Trophoblast cell (in vitro differentiated cells and primary cell): ENCODE measurements around the gene FNDC11.
"Not testable (repeated sequence)": the region's sequence is repeated elsewhere in the genome, so short reads cannot be mapped to it uniquely, and the experiment has no call there.

Source experiments
- DNase-seq, 2 donors: peaks; one replicate each; pipeline ENCODE4 v3.0.0-alpha.2; 2016
- H2AFZ ChIP-seq: 2 replicates; pipeline ENCODE4 v1.6.1; 2013; ENCODE audit warnings: low read length, moderate library complexity, mild to moderate bottlenecking; ENCODE audit not compliant: insufficient read depth, poor library complexity
- H2AK5ac ChIP-seq: 2 replicates; pipeline ENCODE4 v1.6.1; 2013; ENCODE audit warnings: mild to moderate bottlenecking, low read length
- H2BK120ac ChIP-seq: 2 replicates; pipeline ENCODE4 v1.6.1; 2013; ENCODE audit warnings: low read length, mild to moderate bottlenecking, moderate library complexity; ENCODE audit not compliant: insufficient read depth, poor library complexity
- H2BK12ac ChIP-seq: 2 replicates; pipeline ENCODE4 v1.6.1; 2013; ENCODE audit warnings: mild to moderate bottlenecking, low read length, moderate library complexity
- H2BK5ac ChIP-seq: 2 replicates; pipeline ENCODE4 v1.6.1; 2013; ENCODE audit warnings: low read length, low read depth, moderate library complexity, mild to moderate bottlenecking; ENCODE audit not compliant: poor library complexity
- H3K14ac ChIP-seq: 2 replicates; pipeline ENCODE4 v1.6.1; 2013; ENCODE audit warnings: mild to moderate bottlenecking, low read length
- H3K18ac ChIP-seq: 2 replicates; pipeline ENCODE4 v1.6.1; 2013; ENCODE audit warnings: mild to moderate bottlenecking, low read length
- H3K23ac ChIP-seq: 2 replicates; pipeline ENCODE4 v1.6.1; 2013; ENCODE audit warnings: low read length
- H3K27ac ChIP-seq: 2 replicates; pipeline ENCODE4 v1.5.1; 2013; ENCODE audit warnings: low read depth, mild to moderate bottlenecking, inconsistent platforms, low read length, moderate library complexity
- H3K27me3 ChIP-seq: 2 replicates; pipeline ENCODE4 v1.6.1; 2013; ENCODE audit warnings: inconsistent platforms, mild to moderate bottlenecking, low read length, moderate library complexity; ENCODE audit not compliant: insufficient read depth
- H3K36me3 ChIP-seq, 2 experiments: 1 replicate in 1 of 2; 2 replicates in 1 of 2; pipeline ENCODE4 v1.6.1; 2013; ENCODE audit warnings: low read length in 2 of 2, mild to moderate bottlenecking in 2 of 2, moderate library complexity in 1 of 2; ENCODE audit not compliant: insufficient read depth in 2 of 2, control insufficient read depth in 1 of 2
- H3K4ac ChIP-seq: 2 replicates; pipeline ENCODE4 v1.6.1; 2013; ENCODE audit warnings: low read depth, mild to moderate bottlenecking, low read length, moderate library complexity
- H3K4me1 ChIP-seq, 2 experiments: 1 replicate in 1 of 2; 2 replicates in 1 of 2; pipeline ENCODE4 v1.6.1; 2013; ENCODE audit warnings: low read length in 2 of 2, mild to moderate bottlenecking in 2 of 2, moderate library complexity in 1 of 2; ENCODE audit not compliant: insufficient read depth in 2 of 2, control insufficient read depth in 1 of 2
- H3K4me2 ChIP-seq: 2 replicates; pipeline ENCODE4 v1.6.1; 2013; ENCODE audit warnings: inconsistent platforms, mild to moderate bottlenecking, low read length, moderate library complexity
- H3K4me3 ChIP-seq: 2 replicates; pipeline ENCODE4 v1.5.1; 2013; ENCODE audit warnings: mild to moderate bottlenecking, low read depth, low read length, inconsistent platforms
- H3K79me1 ChIP-seq: one replicate; pipeline ENCODE4 v1.6.1; 2013; ENCODE audit warnings: low read length
- H3K79me2 ChIP-seq: 2 replicates; pipeline ENCODE4 v1.6.1; 2013; ENCODE audit warnings: low read length, mild to moderate bottlenecking; ENCODE audit not compliant: control insufficient read depth, insufficient read depth, poor library complexity
- H3K9ac ChIP-seq: 2 replicates; pipeline ENCODE4 v1.6.1; 2013; ENCODE audit warnings: mild to moderate bottlenecking, low read length
- H3K9me3 ChIP-seq: 2 replicates; pipeline ENCODE4 v1.6.1; 2013; ENCODE audit warnings: low read depth, mild to moderate bottlenecking, control low read depth, inconsistent platforms, low read length; ENCODE audit not compliant: insufficient read depth
- H4K12ac ChIP-seq: 2 replicates; pipeline ENCODE4 v1.6.1; 2013; ENCODE audit warnings: low read depth, mild to moderate bottlenecking, low read length, moderate library complexity
- H4K8ac ChIP-seq: 2 replicates; pipeline ENCODE4 v1.6.1; 2013; ENCODE audit warnings: low read depth, mild to moderate bottlenecking, low read length, moderate library complexity
- H4K91ac ChIP-seq: one replicate; pipeline ENCODE4 v1.6.1; 2013; ENCODE audit warnings: low read depth, mild to moderate bottlenecking, low read length, moderate library complexity
- whole genome bisulfite sequencing: extraction: QIAGEN DNeasy Blood & Tissue Kit; methylation state at CpG from one replicate; pipeline ENCODE4 v1.1.7; 2013; ENCODE audit warnings: missing lambda C conversion rate; ENCODE audit not compliant: insufficient read length, insufficient coverage; ENCODE audit errors: extremely low coverage; 5-methylcytosine and 5-hydroxymethylcytosine counted together

FNDC11 gene

DNA sequence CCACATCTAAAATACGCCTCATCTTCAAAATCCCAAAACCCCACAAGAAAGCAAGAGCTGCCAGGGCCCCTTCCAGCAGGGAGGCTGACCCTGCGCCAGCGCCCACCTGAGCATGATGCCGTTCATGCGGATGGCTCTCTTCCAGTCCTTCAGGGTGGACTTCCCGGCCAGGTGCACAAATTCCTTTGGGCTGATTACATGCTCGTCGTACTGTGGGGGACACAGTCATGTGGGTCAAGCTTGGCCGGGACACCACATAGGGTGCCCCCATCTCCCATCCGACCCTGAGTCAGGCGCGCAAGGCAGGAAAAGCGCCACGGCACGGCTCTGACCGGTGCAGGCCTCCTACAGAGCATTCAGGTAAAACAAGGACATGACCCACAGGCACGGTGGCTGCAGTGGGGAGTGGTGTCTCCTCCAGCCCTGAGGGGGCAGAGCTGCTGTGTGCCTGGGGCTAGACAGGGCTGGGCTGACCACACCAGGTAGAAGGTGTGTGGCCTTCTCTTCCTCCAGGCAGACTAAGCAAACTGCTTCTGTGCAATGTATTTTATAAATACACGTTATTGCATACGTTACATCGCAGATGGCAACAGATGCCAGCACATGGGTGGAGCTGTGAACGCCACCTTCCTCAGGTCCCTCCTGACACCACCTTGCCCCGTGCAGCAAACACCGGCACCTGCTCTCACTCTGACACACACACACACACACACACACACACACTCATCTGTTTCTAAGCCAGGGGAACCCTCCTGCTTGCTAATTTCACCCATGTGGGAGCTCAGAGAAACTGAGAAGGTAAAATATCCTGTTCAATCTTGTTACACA lies 43.9 kb downstream of the FNDC11 start:
- H4K12ac ChIP-seq, result no peak overlapping the region
- H3K27ac ChIP-seq, result no peak overlapping the region
- H4K8ac ChIP-seq, result no peak overlapping the region
- WGBS, result no CpG with 5 or more reads among the region's 23 CpGs
- no peaks in the 10 kb centered on the region for H3K4me1 ChIP-seq
- H3K4ac ChIP-seq, result no peak overlapping the region
- H3K27me3 ChIP-seq, result no peaks in the 10 kb centered on the region
- no peak overlapping the region for H3K9ac ChIP-seq
- H2AK5ac ChIP-seq, result no peak overlapping the region
- no peak overlapping the region for H3K4me3 ChIP-seq
- H4K91ac ChIP-seq, result no peak overlapping the region
- no peak overlapping the region for H3K23ac ChIP-seq
- peaks cover 3% of the 10 kb centered on the region for H3K9me3 ChIP-seq
- H2AFZ ChIP-seq, result no peak overlapping the region
- H3K14ac ChIP-seq, result no peak overlapping the region
- H3K36me3 ChIP-seq, result peaks cover 48 to 64% of the 10 kb centered on the region in 2 experiments
- no peak overlapping the region for H2BK5ac ChIP-seq
- no peaks in the 10 kb centered on the region for H3K79me2 ChIP-seq
- no peaks in the 10 kb centered on the region for H3K79me1 ChIP-seq
- no peak overlapping the region for H2BK12ac ChIP-seq
- DNase-seq, result peak; percentile 71 to 83
- no peak overlapping the region for H2BK120ac ChIP-seq
- H3K18ac ChIP-seq, result no peak overlapping the region
- H3K4me2 ChIP-seq, result no peak overlapping the region

DNA sequence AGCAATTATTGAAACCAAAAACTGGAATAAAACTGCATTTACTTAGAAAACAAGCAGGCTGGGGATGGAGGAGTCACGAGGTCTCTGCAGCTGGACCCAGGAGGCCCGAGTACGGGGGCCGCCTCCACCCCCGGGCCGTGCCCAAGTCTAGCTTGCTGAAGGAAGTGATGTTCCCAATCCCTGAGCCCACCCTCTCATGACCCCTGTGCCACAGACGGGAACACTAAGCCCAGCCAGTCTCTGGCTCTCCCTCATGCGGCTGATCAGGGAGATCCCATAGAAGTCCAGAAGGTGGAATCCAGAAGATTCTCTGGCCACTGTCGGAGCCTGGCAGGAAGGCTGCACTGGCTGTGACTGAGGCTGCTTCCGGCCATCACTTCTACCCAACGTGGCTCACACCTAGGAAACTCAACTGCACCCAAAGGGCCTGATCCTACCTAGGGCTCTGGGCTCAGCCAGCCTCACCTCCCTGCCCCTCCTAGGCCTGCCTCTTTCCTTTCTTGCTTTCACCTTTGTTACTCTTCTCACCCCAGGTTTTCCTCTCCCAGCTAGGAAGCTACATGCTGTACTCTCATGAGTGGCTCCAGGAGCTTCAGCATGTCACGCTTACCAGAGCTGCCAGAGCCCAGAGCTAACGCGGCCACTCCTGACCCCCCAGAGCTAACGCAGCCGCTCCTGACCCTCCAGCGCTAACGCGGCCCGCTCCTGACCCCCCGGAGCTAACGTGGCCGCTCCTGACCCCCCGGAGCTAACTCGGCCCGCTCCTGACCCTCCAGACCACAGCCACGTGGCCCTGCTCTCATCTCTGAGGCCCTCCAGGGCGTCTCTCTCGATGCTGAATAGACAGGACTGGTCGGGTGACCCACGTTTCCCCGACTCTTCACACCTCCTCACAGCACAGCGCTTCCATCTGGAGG lies 44.8 kb downstream of the FNDC11 start:
- no peak overlapping the region for H3K23ac ChIP-seq
- no peak overlapping the region for H3K14ac ChIP-seq
- no peaks in the 10 kb centered on the region for H3K27me3 ChIP-seq
- no peak overlapping the region for H3K9ac ChIP-seq
- H3K4me1 ChIP-seq, result no peaks in the 10 kb centered on the region
- H4K12ac ChIP-seq, result no peak overlapping the region
- no peak for DNase-seq
- H3K4me3 ChIP-seq, result no peak overlapping the region
- no peak overlapping the region for H4K91ac ChIP-seq
- H3K4me2 ChIP-seq, result no peak overlapping the region
- no peaks in the 10 kb centered on the region for H3K79me1 ChIP-seq
- no peak overlapping the region for H2AFZ ChIP-seq
- peaks cover 3% of the 10 kb centered on the region for H3K9me3 ChIP-seq
- H4K8ac ChIP-seq, result no peak overlapping the region
- H2BK12ac ChIP-seq, result no peak overlapping the region
- no peak overlapping the region for H2AK5ac ChIP-seq
- no peak overlapping the region for H2BK5ac ChIP-seq
- no peaks in the 10 kb centered on the region for H3K79me2 ChIP-seq
- H2BK120ac ChIP-seq, result no peak overlapping the region
- WGBS, result no CpG with 5 or more reads among the region's 33 CpGs
- H3K4ac ChIP-seq, result no peak overlapping the region
- peaks cover 41 to 58% of the 10 kb centered on the region in 2 experiments for H3K36me3 ChIP-seq
- no peak overlapping the region for H3K27ac ChIP-seq
- no peak overlapping the region for H3K18ac ChIP-seq

- H2BK120ac ChIP-seq, result no peak overlapping the region
- H3K4me2 ChIP-seq, result no peak overlapping the region
- H3K36me3 ChIP-seq, result peaks cover 41 to 58% of the 10 kb centered on the region in 2 experiments
- H3K23ac ChIP-seq, result no peak overlapping the region
- H3K9me3 ChIP-seq, result peaks cover 3% of the 10 kb centered on the region
- no peak overlapping the region for H3K14ac ChIP-seq
- no CpG with 5 or more reads among the region's 27 CpGs for WGBS
- H3K79me2 ChIP-seq, result no peaks in the 10 kb centered on the region
- no peak overlapping the region for H3K27ac ChIP-seq
- H3K27me3 ChIP-seq, result no peaks in the 10 kb centered on the region
- H3K4ac ChIP-seq, result no peak overlapping the region
- H2BK12ac ChIP-seq, result no peak overlapping the region
- no peak overlapping the region for H3K4me3 ChIP-seq
- H2BK5ac ChIP-seq, result no peak overlapping the region
- H4K91ac ChIP-seq, result no peak overlapping the region
- H3K9ac ChIP-seq, result no peak overlapping the region
- H2AFZ ChIP-seq, result no peak overlapping the region
- H3K79me1 ChIP-seq, result no peaks in the 10 kb centered on the region
- H2AK5ac ChIP-seq, result no peak overlapping the region
- H3K4me1 ChIP-seq, result no peaks in the 10 kb centered on the region
- H4K8ac ChIP-seq, result no peak overlapping the region
- no peak overlapping the region for H4K12ac ChIP-seq
- no peak overlapping the region for H3K18ac ChIP-seq
- peak; percentile 24 to 66 for DNase-seq
Measured at GRCh38 chr20:63599396-63600050, 45.6 kb downstream of the FNDC11 start.

DNA sequence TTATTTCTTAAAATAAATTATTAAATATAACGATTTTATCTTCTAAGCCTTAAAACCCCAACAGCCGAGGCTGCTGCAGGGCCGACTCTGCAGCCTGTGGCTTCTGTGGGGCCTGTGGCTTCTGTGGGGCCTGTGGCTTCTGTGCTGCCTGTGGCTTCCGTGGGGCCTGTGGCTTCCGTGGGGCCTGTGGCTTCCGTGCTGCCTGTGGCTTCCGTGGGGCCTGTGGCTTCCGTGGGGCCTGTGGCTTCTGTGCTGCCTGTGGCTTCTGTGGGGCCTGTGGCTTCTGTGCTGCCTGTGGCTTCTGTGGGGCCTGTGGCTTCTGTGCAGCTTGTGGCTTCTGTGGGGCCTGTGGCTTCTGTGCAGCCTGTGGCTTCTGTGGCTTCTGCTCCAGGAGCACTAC lies 47.7 kb downstream of the FNDC11 start:
- H2AK5ac ChIP-seq, H3K23ac ChIP-seq, DNase-seq, H3K9ac ChIP-seq, H3K79me2 ChIP-seq, H3K4me3 ChIP-seq, H3K27ac ChIP-seq, H3K79me1 ChIP-seq, H3K27me3 ChIP-seq, H2AFZ ChIP-seq, H3K4ac ChIP-seq, H3K4me1 ChIP-seq, H2BK120ac ChIP-seq, H2BK5ac ChIP-seq, H3K18ac ChIP-seq, H3K14ac ChIP-seq, H3K4me2 ChIP-seq, H2BK12ac ChIP-seq, H4K91ac ChIP-seq, H4K12ac ChIP-seq, H3K9me3 ChIP-seq, H4K8ac ChIP-seq: not testable (repeated sequence)
- H3K36me3 ChIP-seq, result peaks cover 31 to 47% of the 10 kb centered on the region in 2 experiments
- WGBS, result no CpG with 5 or more reads among the region's 8 CpGs
